Measurements from ENCODE around the gene DDX46.
"Not testable (repeated sequence)": the region's sequence is repeated elsewhere in the genome, so short reads cannot be mapped to it uniquely, and the experiment has no call there.

GRCh38 chr5:134715466-134715865, 43.1 kb upstream of the DDX46 start:
- not testable (repeated sequence) for TF ChIP-seq EZH2phosphoT487 (IDR thresholded peaks at IDR 0.05; ENCODE audit: insufficient read depth, low read depth); EZH2 (IDR thresholded peaks at IDR 0.05; ENCODE audit: insufficient read depth, poor library complexity, severe bottlenecking)
